ENCODE measurements around the gene CSNK1D.
"Not testable (repeated sequence)": the region's sequence is repeated elsewhere in the genome, so short reads cannot be mapped to it uniquely, and the experiment has no call there.

The CSNK1D gene

GRCh38 chr17:82205720-82206508, 67.6 kb downstream of the CSNK1D start:
- peak; percentile 72 for DNase-seq

- peak; percentile 49 for DNase-seq
Measured at GRCh38 chr17:82204831-82205719, 68.4 kb downstream of the CSNK1D start.

DNA sequence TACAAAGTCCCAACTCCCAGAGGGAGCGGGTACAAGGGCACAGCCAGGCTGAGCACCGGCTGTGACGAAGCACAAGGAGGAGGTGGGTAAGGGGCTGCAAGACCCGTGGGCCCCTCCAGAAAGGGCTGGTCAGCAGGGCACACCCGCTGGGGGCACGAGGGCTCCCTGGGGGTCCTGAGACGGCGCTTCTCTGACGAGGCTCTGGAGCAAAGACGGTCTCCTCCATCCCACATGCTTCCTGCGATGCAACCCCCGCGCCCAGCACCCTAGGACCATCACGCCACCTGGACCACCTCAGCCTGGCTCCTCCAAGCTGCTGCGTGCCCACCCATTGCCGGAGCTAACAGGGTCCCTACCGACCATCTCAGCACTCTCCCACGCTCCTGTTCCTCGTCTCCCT, 69.6 kb downstream of the CSNK1D start:
- no peak for DNase-seq

- DNase-seq, result no peak
Measured at GRCh38 chr17:82202981-82203380, 70.5 kb downstream of the CSNK1D start.

- no peak for DNase-seq
Measured at GRCh38 chr17:82201498-82201910, 72.0 kb downstream of the CSNK1D start.

- no peak for DNase-seq
Measured at GRCh38 chr17:82200743-82201497, 72.6 kb downstream of the CSNK1D start.

GRCh38 chr17:82200135-82200534, 73.4 kb downstream of the CSNK1D start:
- DNase-seq, result no peak

- DNase-seq, result no peak
Measured at GRCh38 chr17:82199496-82199895, 74.0 kb downstream of the CSNK1D start.

DNA sequence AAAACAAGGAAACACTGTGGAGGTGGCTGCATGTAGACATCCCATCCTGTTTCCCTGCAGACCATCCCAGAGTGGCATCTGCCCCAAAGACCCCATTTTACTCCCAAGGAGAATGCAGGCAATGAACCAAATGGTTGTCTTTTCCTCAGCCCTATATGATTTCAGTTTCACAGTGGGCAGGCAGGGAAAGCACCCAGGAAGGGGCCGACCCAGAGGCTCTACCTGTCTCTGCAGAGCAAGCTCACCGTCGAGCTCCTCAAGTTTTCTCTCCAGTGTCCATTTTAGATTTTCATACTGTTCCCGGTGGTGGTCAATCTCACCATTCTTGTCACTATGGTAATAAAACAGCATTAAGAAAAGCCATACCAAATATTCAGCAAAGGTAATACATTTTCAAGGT, 75.4 kb downstream of the CSNK1D start:
- DNase-seq, result no peak

DNA sequence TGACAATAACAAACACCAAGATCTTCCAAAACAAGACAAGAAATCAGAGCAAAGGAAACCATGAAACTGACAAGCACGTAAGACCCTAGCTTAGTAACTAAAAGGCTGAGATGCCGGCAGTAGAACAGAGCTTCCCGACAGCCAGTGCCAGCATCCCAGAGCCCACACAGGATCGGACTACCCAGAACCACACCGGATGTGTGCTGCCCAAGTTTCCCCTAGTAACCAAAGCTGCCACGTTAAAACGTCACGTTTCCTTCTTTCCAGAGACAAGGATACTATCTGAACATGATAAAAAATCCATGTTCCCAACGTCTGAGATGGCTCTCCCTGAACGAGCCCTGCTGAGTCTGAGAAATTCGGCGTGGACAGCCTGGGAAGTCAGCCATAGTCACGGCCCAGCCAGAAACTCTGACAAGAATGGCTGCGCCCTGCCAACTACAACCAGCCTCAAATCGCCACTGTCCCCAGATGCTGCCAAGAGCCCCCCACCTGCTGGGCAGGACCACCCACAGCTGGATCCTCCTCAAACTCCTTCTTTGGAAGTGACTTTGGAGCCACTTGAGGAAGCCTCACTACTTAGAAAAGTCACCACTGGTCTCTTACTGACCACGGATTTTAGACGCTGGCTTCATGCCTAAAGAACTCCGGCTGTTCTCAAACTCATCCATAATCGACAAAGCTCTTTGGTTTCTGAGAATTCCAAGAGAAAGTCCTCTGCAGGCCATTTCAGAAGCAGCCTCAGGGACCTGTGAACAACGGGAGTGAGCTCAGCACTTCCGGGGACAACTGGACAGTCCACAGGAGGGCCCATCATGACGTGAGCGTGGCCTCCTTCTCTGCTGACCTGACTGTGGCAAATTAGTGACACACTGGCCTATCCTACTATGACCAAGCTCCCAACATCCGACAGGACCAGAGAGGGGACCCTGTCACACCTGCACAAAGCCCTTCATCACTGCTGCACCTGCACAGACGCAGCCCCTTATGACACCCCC, 77.5 kb downstream of the CSNK1D start:
- DNase-seq, result no peak

DNA sequence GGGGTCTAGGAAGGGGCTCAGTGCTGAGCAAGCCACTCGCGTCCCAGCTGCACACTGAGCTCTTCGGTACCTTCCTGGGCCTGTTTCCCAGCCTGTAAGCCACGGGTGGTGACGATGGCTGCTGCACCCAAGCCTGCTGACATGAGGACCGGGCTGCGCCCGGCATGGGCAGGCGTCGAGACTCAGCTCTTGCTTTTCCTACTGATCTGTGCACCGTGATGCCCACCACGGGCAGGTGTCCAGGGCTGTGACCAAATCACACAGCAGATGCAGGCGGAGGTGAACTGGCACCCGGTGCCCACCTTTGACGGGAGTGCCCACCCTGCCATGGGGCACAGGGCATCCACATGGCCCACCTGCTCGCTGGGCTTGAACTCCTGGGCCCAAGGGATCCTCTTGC, 78.7 kb downstream of the CSNK1D start:
- no peak for DNase-seq

DNA sequence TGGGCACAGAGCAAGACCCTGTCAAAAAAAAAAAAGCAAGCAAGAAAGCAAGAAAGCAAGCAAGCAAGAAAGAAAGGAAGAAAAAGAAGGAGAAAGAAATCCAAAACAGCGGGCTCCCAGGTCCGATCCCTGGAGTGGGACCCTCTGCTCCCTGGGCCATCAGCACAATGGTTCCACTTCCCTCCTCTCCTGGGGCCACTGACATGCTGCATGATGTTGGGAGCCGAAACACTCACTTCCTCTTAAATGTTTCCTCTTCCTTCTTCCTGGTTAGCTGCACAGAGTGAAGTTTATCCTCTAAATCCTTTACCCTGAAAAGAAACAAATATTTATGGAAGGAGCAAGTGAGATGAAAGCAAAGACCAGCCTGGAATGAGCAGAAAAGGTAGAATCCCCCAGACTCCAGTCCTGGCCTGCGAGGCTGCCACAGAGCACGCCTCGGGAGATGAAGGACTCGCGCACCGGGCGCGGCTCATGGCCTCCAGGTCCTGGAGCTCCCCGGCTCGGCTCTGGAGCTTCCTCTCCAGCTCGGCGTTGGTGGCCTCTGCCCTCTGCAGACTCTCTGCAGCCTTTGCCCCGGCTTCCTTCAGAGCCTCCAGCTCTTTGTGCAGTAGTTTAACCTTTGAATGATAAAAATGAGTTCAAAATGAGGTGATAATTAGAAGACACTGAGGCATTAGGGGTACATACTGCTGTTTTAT, 79.8 kb downstream of the CSNK1D start:
- DNase-seq, result no peak

- DNase-seq, result not testable (repeated sequence)
Measured at GRCh38 chr17:82193050-82193449, 80.5 kb downstream of the CSNK1D start.
